Breast epithelium (tissue), 3 donors: Measurements from ENCODE around the gene ADAM22.

Source experiments
- CTCF ChIP-seq, 3 donors: fragments of 450-650 bp; IDR thresholded peaks; one replicate each; pipeline ENCODE4 v1.5.1; 2016 to 2017; ENCODE audit warnings: antibody characterized with exemption in 3 of 3, mild to moderate bottlenecking in 3 of 3, moderate library complexity in 3 of 3
- POLR2A ChIP-seq: fragments of 450-650 bp; IDR thresholded peaks from one replicate; pipeline ENCODE4 v1.6.1; 2016; ENCODE audit warnings: antibody characterized with exemption, mild to moderate bottlenecking, moderate library complexity

GRCh38 chr7:87968021-87968420 lies 34.0 kb downstream of the ADAM22 start:
- TF ChIP-seq CTCF (IDR thresholded peaks at IDR 0.05) (no peak), POLR2A (no peak)
